H1 (cell line): ENCODE data around the gene CD200. TPM values are rescaled to one million over a fixed set of nuclear protein-coding genes. Genes with fewer than 3 reads are reported as not detected.

Source experiments
- HDAC6 ChIP-seq: IDR thresholded peaks from one replicate; pipeline ENCODE4 v1.7.1; 2012; ENCODE audit warnings: low read depth, mild to moderate bottlenecking, inconsistent platforms, low read length, moderate library complexity
- RXRA ChIP-seq: IDR thresholded peaks from 2 replicates; pipeline ENCODE4 v1.6.1; 2011; ENCODE audit warnings: low read depth, mild to moderate bottlenecking, low read length, moderate library complexity; ENCODE audit not compliant: insufficient read depth
- SIN3A ChIP-seq, 2 experiments: IDR thresholded peaks in 1 of 2; conservative IDR thresholded peaks in 1 of 2; 2 replicates each; pipeline ENCODE4 v1.6.1; 2011 to 2012; ENCODE audit warnings: low read length in 2 of 2, improper control_type of control experiment in 1 of 2, low read depth in 1 of 2, mild to moderate bottlenecking in 1 of 2
- polyA plus RNA-seq, 7 experiments: library from polyadenylated mRNA; depleted of rRNA in 3 of 7; stranded (reverse) in 5 of 7; unstranded in 2 of 7; fragments of >200 nt in 5 of 7; fragments of 200-250 nt in 2 of 7; gene quantifications; 1 replicate in 5 of 7; 2 replicates in 1 of 7; 4 replicates in 1 of 7; pipeline versions ENCODE4 v1.2.1 to v1.2.3, GENCODE V29; 2011 to 2013; ENCODE audit warnings: missing spikeins in 2 of 7, mixed read lengths in 2 of 7
- total RNA-seq: library from RNA; stranded (reverse); fragmentation: NEBNext Ultra II Directional; extraction: Animal tissue kit (Norgen Biotek cat#: 25700); gene quantifications from 2 replicates; pipeline ENCODE4 v1.2.1, GENCODE V29; 2021

CD200 gene
- total and polyA plus RNA-seq, 2 of the 8 experiments (the other 6 are each of a cell fraction or from before 2014, with no cell fraction given), result 45.8 to 50.2 TPM

GRCh38 chr3:112395181-112395895, 62.4 kb downstream of the CD200 start (continued):
- TF ChIP-seq SIN3A (conservative IDR thresholded peaks at IDR 0.05 in 1 of 2, IDR thresholded peaks at IDR 0.05 in 1 of 2; ENCODE audit: low read depth in 1 of 2, low read length in 2 of 2) (no peak), RXRA (no peak), HDAC6 (no peak)
- TF ChIP-seq, all 59 proteins: peak for 0
